ENCODE results near the gene NFATC3.

The NFATC3 gene

GRCh38 chr16:68190736-68191510, 105.8 kb downstream of the NFATC3 start:
- DNase-seq: no peak

- no peak for DNase-seq
Observed at GRCh38 chr16:68194251-68194650, 109.1 kb downstream of the NFATC3 start.

GRCh38 chr16:68197250-68197649, 112.1 kb downstream of the NFATC3 start:
- no peak for DNase-seq

GRCh38 chr16:68200088-68200783, 115.1 kb downstream of the NFATC3 start:
- DNase-seq: no peak

GRCh38 chr16:68202091-68202519, 116.9 kb downstream of the NFATC3 start:
- DNase-seq: peak; percentile 41

- no peak for DNase-seq
Observed at GRCh38 chr16:68206245-68206644, 121.1 kb downstream of the NFATC3 start.

- no peak for DNase-seq
Observed at GRCh38 chr16:68214726-68215125, 129.6 kb downstream of the NFATC3 start.

GRCh38 chr16:68215302-68215701, 130.1 kb downstream of the NFATC3 start:
- DNase-seq: no peak

GRCh38 chr16:68216240-68216639, 131.1 kb downstream of the NFATC3 start:
- no peak for DNase-seq

GRCh38 chr16:68217506-68217905, 132.3 kb downstream of the NFATC3 start:
- no peak for DNase-seq

- no peak for DNase-seq
Observed at GRCh38 chr16:68219725-68220351, 134.7 kb downstream of the NFATC3 start.

GRCh38 chr16:68223072-68223471, 137.9 kb downstream of the NFATC3 start:
- DNase-seq: no peak

- no peak for DNase-seq
Observed at GRCh38 chr16:68226116-68226515, 140.9 kb downstream of the NFATC3 start.

GRCh38 chr16:68227183-68227793, 142.1 kb downstream of the NFATC3 start:
- no peak for DNase-seq

GRCh38 chr16:68227850-68228553, 142.8 kb downstream of the NFATC3 start:
- DNase-seq: no peak

GRCh38 chr16:68228652-68229051, 143.5 kb downstream of the NFATC3 start:
- no peak for DNase-seq

- DNase-seq: peak; percentile 63
Observed at GRCh38 chr16:68229431-68230175, 144.4 kb downstream of the NFATC3 start.

- no peak for DNase-seq
Observed at GRCh38 chr16:68230176-68230571, 145.0 kb downstream of the NFATC3 start.

GRCh38 chr16:68230956-68231355, 145.8 kb downstream of the NFATC3 start:
- no peak for DNase-seq

- no peak for DNase-seq
Observed at GRCh38 chr16:68231384-68232136, 146.4 kb downstream of the NFATC3 start.

GRCh38 chr16:68232335-68232734, 147.2 kb downstream of the NFATC3 start:
- no peak for DNase-seq

All from right hindlimb (tissue), 1 donor.